GM12864 (cell line): Measurements from ENCODE around the gene LENG1.
"Not testable (repeated sequence)": the region's sequence is repeated elsewhere in the genome, so short reads cannot be mapped to it uniquely, and the experiment has no call there.

ENCODE experiments used
- DNase-seq: peaks from one replicate; pipeline ENCODE4 v3.0.0-alpha.2; 2011; ENCODE audit warnings: low read depth
- H3K4me3 ChIP-seq: 2 replicates; pipeline ENCODE4 v1.5.1; 2011; ENCODE audit warnings: mild to moderate bottlenecking, low read depth, low read length, control low read depth
- CTCF ChIP-seq: IDR thresholded peaks from 2 replicates; pipeline ENCODE4 v1.5.1; 2011; ENCODE audit warnings: low read depth, mild to moderate bottlenecking, moderate library complexity, low read length, control low read depth, inconsistent platforms; ENCODE audit errors: missing control alignments

LENG1 gene

GRCh38 chr19:54188215-54188871, 28.8 kb upstream of the LENG1 start:
- TF ChIP-seq CTCF, result no peak
- H3K4me3 ChIP-seq, result peak overlapping the region; percentile 88
- no peak for DNase-seq

- DNase-seq, result no peak
- TF ChIP-seq CTCF, result no peak
- H3K4me3 ChIP-seq, result no peak overlapping the region
Measured at GRCh38 chr19:54186934-54187381, 27.4 kb upstream of the LENG1 start.

GRCh38 chr19:54186351-54186750, 26.8 kb upstream of the LENG1 start:
- no peak overlapping the region for H3K4me3 ChIP-seq
- no peak for DNase-seq
- no peak for TF ChIP-seq CTCF

GRCh38 chr19:54183431-54183830, 23.9 kb upstream of the LENG1 start:
- TF ChIP-seq CTCF, result no peak
- no peak for DNase-seq
- H3K4me3 ChIP-seq, result no peak overlapping the region

- not testable (repeated sequence) for DNase-seq, H3K4me3 ChIP-seq
Measured at GRCh38 chr19:54181894-54182293, 22.4 kb upstream of the LENG1 start.

GRCh38 chr19:54180691-54181091, 21.2 kb upstream of the LENG1 start:
- no peak for DNase-seq
- no peak for TF ChIP-seq CTCF

GRCh38 chr19:54179921-54180461, 20.5 kb upstream of the LENG1 start:
- DNase-seq, result no peak
- TF ChIP-seq CTCF, result no peak
- no peak overlapping the region for H3K4me3 ChIP-seq

More at GRCh38 chr19:54180691-54181091, 21.2 kb upstream of the LENG1 start:
- H3K4me3 ChIP-seq, result no peak overlapping the region
